Measurements from ENCODE around the gene TIPIN. TPM values are rescaled to one million over a fixed set of nuclear protein-coding genes. Genes with fewer than 3 reads are reported as not detected.

TIPIN gene, protein sequence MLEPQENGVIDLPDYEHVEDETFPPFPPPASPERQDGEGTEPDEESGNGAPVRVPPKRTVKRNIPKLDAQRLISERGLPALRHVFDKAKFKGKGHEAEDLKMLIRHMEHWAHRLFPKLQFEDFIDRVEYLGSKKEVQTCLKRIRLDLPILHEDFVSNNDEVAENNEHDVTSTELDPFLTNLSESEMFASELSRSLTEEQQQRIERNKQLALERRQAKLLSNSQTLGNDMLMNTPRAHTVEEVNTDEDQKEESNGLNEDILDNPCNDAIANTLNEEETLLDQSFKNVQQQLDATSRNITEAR
- 15.5 and 16.7 TPM in 2 replicates for total RNA-seq (2012; rRNA removed)

DNA sequence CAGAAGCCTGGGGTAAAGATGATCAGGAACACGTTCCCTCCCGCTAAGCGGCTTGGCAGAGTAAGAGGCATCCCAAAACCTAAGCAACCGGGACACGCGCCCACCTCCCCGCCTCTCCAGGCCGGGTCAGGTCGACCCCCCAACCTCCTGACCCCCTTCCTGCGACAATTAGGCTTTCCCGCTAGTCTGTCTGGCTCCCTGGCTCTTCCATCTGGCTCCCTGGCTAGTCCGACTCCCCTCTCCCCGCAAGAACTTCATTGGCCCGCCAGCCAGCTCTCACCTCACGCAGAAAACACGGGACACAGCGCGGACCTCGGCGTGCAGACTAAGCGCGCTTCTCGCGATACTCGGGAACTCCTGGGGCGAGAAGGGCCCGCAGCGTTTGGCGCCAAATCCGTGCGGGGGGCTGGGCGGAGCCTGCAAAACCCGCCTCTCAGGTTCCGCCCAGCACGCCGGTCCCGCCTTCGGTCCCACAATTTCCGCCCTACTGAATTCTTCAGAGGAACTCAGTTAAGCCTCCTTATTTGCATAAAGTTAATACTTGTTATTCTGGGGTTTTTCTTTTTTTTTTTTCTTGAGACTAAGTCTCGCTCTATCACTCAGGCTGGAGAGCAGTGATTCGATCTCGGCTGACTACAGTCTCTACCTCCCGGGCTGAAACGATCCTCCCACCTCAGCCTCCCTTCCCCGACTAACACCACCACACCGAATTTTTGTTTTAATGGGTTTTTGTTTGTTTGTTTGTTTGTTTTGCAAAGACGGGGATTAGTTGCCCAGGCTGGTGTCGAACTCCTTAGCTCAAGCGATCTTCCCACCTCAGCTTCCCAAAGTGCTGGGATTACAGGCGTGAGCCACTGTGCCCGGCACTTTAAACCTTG, at the start of gene TIPIN:
TIPIN (minus strand) TSS at position 327 of the 878 bp plus-strand sequence. CDS start 3,738 bp downstream, outside the sequence.
- Histone ChIP-seq H3K9ac (ENCODE audit: low read depth, low read length) (peak within 1 kb of the TSS; percentile 91), H3K9me3 (replicated peaks; ENCODE audit: low read length) (no peaks in the 10 kb centered on the region), H3K4me3 (ENCODE audit: low read length) (peak within 1 kb of the TSS; percentile 90), H3K36me3 (ENCODE audit: insufficient read depth, low read length) (no peaks in the 10 kb centered on the region), H3K4me1 (ENCODE audit: control insufficient read depth, insufficient read depth, low read length) (peaks cover 3% of the 10 kb centered on the region), H3K4me2 (ENCODE audit: low read length) (peak within 1 kb of the TSS; percentile 97), H3K27me3 (ENCODE audit: control insufficient read depth, insufficient read depth, low read length) (no peaks in the 10 kb centered on the region)

DNA sequence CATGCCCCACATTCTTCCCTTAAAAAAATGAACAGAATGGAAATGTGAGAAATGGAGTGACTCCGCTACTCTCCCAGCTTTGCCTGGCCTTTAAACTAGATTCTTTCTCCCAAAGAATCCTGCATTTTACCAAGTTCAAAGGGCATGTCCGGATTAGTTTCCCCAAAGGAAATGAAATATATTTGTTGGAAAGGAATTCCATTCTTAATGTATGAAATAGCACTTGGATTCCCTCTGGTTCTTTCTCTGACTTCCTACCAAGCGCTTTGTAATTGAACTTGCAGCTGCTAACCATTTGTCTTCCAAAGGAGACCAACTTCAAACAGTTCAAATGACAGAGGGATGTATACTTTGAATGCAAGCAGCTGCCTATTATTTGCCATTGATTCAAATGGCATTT, 49.1 kb upstream of the TIPIN start:
- peaks cover 36% of the 10 kb centered on the region for H3K4me1 ChIP-seq (ENCODE audit: control insufficient read depth, insufficient read depth, low read length)
- no peak overlapping the region for H3K4me3 ChIP-seq (ENCODE audit: low read length)
- H3K4me2 ChIP-seq (ENCODE audit: low read length) = peak overlapping the region; percentile 48
- H3K9ac ChIP-seq (ENCODE audit: low read depth, low read length) = peak overlapping the region; percentile 6
- H3K27me3 ChIP-seq (ENCODE audit: control insufficient read depth, insufficient read depth, low read length) = no peaks in the 10 kb centered on the region
- no peaks in the 10 kb centered on the region for H3K36me3 ChIP-seq (ENCODE audit: insufficient read depth, low read length)
- no peaks in the 10 kb centered on the region for H3K9me3 ChIP-seq (replicated peaks; ENCODE audit: low read length)

DNA sequence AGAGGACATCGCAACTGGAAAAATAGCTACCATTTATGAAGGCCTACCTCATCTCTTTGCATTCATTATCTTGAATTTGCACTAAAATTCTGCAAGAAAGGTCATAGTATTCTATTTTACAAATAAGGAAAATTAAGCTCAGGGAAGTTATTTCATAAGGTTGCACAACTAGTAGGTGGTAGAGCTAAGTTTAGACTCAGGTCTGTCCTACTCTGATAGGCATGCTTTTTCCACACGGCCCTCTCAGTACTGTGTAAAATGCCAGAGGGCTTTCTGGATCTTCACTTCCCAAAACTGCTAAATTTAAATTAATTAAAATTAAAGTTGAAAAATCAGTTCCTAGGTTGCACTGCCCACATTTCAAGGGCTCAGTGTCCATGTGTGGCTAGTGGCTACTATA, 48.5 kb upstream of the TIPIN start:
- peaks cover 42% of the 10 kb centered on the region for H3K4me1 ChIP-seq (ENCODE audit: control insufficient read depth, insufficient read depth, low read length)
- H3K4me3 ChIP-seq (ENCODE audit: low read length) = no peak overlapping the region
- H3K27me3 ChIP-seq (ENCODE audit: control insufficient read depth, insufficient read depth, low read length) = no peaks in the 10 kb centered on the region
- H3K4me2 ChIP-seq (ENCODE audit: low read length) = peak overlapping the region; percentile 48
- H3K9me3 ChIP-seq (replicated peaks; ENCODE audit: low read length) = no peaks in the 10 kb centered on the region
- H3K9ac ChIP-seq (ENCODE audit: low read depth, low read length) = peak overlapping the region; percentile 6
- no peaks in the 10 kb centered on the region for H3K36me3 ChIP-seq (ENCODE audit: insufficient read depth, low read length)

DNA sequence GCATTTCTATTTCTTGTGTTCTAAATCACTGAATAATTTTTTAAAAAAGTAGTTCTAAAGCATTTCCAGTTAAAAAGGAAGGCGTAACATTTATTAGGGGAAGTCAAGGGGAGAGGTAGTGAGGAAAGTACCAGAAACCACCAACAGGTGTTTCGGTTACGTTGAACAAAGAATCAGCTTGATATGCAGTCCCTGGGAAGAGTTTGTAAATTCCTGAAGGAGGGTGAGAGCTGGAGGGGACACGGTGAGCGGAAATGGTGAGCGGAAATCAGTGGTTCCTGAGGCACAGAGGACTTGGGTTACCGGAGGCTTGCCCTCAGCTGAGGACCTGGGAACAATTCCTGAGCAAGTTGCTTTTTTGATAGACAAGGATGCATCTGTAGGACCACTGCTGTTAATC, 48.0 kb upstream of the TIPIN start:
- Histone ChIP-seq H3K4me1 (ENCODE audit: control insufficient read depth, insufficient read depth, low read length) (peaks cover 44% of the 10 kb centered on the region), H3K9me3 (replicated peaks; ENCODE audit: low read length) (no peaks in the 10 kb centered on the region), H3K36me3 (ENCODE audit: insufficient read depth, low read length) (no peaks in the 10 kb centered on the region), H3K9ac (ENCODE audit: low read depth, low read length) (no peak overlapping the region), H3K4me3 (ENCODE audit: low read length) (no peak overlapping the region), H3K27me3 (ENCODE audit: control insufficient read depth, insufficient read depth, low read length) (no peaks in the 10 kb centered on the region), H3K4me2 (ENCODE audit: low read length) (no peak overlapping the region)

DNA sequence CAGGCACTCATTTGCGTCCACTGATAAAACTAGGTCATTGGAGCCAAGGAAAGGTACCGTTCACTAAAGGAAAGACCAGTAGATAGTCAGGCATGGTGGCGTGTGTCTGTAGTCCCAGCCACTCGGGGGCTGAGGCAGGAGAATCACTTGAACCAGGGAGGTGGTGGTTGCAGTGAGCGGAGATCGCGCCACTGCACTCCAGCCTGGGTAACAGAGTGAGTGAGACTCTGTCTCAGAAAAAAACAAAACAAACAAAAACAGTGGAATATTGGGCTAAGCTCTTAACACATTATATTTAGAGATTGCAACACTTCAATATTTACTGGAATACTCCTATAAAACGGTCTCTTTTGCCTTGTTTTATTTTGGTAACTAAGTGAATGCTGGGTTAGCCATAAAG, 47.6 kb upstream of the TIPIN start:
- Histone ChIP-seq H3K36me3 (ENCODE audit: insufficient read depth, low read length) (no peaks in the 10 kb centered on the region), H3K4me3 (ENCODE audit: low read length) (no peak overlapping the region), H3K4me1 (ENCODE audit: control insufficient read depth, insufficient read depth, low read length) (peaks cover 44% of the 10 kb centered on the region)

DNA sequence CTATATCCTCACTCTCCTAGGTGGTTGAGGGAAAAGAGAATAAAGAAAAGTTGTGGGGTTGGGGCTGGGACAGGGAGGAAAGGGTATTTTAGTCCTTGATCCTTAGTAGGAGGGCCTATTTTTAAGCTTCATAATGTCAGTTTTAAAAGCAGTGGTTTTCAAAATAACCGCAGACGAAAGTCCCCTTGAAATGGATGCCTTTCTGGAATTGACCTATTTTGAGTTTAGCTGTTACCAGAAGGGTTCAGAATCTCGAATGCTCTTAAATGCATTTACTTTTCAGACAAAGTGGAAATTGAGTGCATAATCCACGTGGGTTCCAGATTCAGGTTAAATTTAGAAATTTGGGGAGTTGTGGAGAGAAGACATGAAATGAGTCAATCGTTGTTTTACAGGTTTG, 46.8 kb upstream of the TIPIN start:
- no peaks in the 10 kb centered on the region for H3K9me3 ChIP-seq (replicated peaks; ENCODE audit: low read length)
- no peaks in the 10 kb centered on the region for H3K27me3 ChIP-seq (ENCODE audit: control insufficient read depth, insufficient read depth, low read length)
- peaks cover 44% of the 10 kb centered on the region for H3K4me1 ChIP-seq (ENCODE audit: control insufficient read depth, insufficient read depth, low read length)
- H3K4me3 ChIP-seq (ENCODE audit: low read length) = no peak overlapping the region
- H3K9ac ChIP-seq (ENCODE audit: low read depth, low read length) = no peak overlapping the region
- H3K4me2 ChIP-seq (ENCODE audit: low read length) = no peak overlapping the region
- H3K36me3 ChIP-seq (ENCODE audit: insufficient read depth, low read length) = no peaks in the 10 kb centered on the region

More for the DNA sequence above, 47.6 kb upstream of the TIPIN start:
- Histone ChIP-seq H3K9me3 (replicated peaks; ENCODE audit: low read length) (no peaks in the 10 kb centered on the region), H3K27me3 (ENCODE audit: control insufficient read depth, insufficient read depth, low read length) (no peaks in the 10 kb centered on the region), H3K9ac (ENCODE audit: low read depth, low read length) (no peak overlapping the region), H3K4me2 (ENCODE audit: low read length) (no peak overlapping the region)

DNA sequence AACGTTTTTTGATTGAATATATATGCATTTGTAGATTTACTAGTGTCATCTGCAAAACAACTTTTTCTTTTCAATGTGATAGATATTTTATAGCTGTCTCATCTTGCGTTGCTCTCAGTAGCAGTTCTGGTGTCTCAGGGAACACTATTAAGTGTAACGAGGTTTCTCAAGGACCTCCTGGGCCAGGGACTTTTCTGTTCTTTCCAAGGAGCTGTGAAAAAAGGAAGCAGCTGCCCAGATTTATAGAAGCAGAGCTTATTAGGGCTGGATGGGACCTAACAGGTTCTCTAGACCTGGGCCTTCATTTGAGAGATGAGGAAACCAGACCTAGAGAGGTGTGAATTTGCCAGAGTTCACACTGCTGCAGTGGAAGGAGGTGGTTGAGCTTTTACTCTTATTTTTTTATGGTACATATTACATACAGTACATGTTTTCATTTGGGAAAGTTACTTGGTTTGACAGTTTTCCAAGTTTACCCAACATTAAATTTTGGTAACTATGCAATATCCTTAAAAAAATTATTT, 46.3 kb upstream of the TIPIN start:
- H3K36me3 ChIP-seq (ENCODE audit: insufficient read depth, low read length) = no peaks in the 10 kb centered on the region
- H3K9ac ChIP-seq (ENCODE audit: low read depth, low read length) = no peak overlapping the region
- H3K4me2 ChIP-seq (ENCODE audit: low read length) = no peak overlapping the region
- H3K27me3 ChIP-seq (ENCODE audit: control insufficient read depth, insufficient read depth, low read length) = no peaks in the 10 kb centered on the region
- no peak overlapping the region for H3K4me3 ChIP-seq (ENCODE audit: low read length)
- H3K9me3 ChIP-seq (replicated peaks; ENCODE audit: low read length) = no peaks in the 10 kb centered on the region
- peaks cover 44% of the 10 kb centered on the region for H3K4me1 ChIP-seq (ENCODE audit: control insufficient read depth, insufficient read depth, low read length)

DNA sequence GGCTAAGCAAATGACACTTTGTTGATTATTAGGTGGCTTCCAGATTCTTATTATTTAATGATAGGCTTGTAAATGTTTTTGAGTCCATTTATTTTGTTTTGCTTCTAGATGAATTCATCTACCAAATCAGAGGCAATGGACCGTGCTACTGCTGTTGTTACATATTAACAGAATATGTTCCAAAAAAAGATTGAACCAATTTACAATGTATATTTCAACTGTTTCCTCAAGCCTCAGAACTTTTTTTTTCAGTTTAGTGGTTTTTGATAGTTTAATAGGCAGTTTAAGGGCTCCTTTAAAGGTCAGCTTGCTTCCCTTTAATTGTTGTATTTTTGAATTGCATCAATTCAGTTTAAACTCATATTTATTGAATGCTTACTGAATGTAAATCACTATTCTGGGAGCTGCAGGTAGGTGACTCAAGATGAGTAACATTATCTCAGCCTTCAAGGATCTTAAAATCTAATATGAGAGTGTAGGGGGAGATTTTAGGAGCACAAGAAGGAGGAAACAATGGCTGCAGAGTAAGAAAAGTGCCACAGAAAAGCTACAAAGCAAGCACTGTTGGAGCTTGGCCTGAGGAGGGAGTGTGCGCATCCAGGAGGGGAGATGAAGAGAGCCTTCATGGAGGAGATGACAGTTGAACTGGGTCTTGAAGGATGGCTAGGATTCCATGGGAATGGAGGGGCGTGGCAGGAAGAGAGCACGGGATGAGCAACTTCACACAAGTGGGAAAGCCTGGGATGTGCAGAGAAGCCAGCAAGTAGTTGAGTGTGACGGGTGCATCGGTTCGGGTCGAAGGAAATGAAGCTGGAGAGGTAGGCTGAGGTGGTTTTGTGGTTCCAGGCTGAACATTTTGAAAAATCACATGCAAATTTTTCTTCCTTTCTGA, 44.9 kb upstream of the TIPIN start:
- Histone ChIP-seq H3K4me1 (ENCODE audit: control insufficient read depth, insufficient read depth, low read length) (peaks cover 43% of the 10 kb centered on the region), H3K9ac (ENCODE audit: low read depth, low read length) (no peak overlapping the region), H3K36me3 (ENCODE audit: insufficient read depth, low read length) (peaks cover under 1% of the 10 kb centered on the region), H3K4me3 (ENCODE audit: low read length) (no peak overlapping the region), H3K4me2 (ENCODE audit: low read length) (peak overlapping the region; percentile 17), H3K9me3 (replicated peaks; ENCODE audit: low read length) (no peaks in the 10 kb centered on the region), H3K27me3 (ENCODE audit: control insufficient read depth, insufficient read depth, low read length) (no peaks in the 10 kb centered on the region)

DNA sequence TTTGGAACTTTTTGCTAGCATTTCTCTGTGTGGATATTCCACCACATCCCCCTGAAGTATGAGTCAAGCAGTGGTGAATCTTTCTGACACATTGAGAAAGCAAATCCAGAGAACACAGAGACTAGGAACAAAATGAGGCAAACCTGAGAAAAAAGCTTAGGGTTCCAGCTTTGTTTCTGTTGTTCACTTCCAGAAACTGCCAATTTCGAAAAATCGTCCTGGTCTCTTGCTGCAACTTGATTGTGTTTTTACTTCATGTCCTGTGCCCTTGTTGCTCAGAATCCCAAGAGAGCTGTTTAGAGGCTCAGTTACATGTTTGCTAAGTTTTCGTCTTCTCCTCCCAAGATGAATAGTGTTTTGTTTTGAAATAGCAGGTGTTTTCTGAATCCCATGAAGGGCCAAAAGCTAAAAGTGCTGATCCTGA, 43.9 kb upstream of the TIPIN start:
- Histone ChIP-seq H3K9me3 (replicated peaks; ENCODE audit: low read length) (no peaks in the 10 kb centered on the region), H3K4me3 (ENCODE audit: low read length) (peak overlapping the region; percentile 44), H3K4me2 (ENCODE audit: low read length) (peak overlapping the region; percentile 52), H3K4me1 (ENCODE audit: control insufficient read depth, insufficient read depth, low read length) (peaks cover 33% of the 10 kb centered on the region), H3K36me3 (ENCODE audit: insufficient read depth, low read length) (peaks cover 2% of the 10 kb centered on the region), H3K9ac (ENCODE audit: low read depth, low read length) (no peak overlapping the region), H3K27me3 (ENCODE audit: control insufficient read depth, insufficient read depth, low read length) (no peaks in the 10 kb centered on the region)

DNA sequence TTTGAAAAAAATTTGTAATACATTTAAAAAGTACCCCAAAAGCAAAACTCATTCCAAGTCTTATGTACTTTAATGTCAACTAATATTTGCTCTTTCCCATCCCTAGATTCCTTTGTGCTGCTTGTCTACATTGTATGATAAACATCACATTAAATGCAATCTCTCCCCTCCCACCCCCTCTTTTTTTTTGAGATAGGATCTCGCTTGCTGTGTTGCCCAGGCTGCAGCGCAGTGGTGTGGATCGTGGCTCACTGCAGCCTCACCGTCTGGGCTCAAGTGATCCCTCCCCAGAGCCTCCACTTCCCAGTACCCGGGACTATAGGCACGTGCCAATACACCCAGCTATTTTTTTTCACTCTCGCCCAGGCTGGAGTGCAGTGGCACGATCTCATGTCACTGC, 42.8 kb upstream of the TIPIN start:
- Histone ChIP-seq H3K4me3 (ENCODE audit: low read length) (no peak overlapping the region), H3K36me3 (ENCODE audit: insufficient read depth, low read length) (peaks cover 2% of the 10 kb centered on the region), H3K9ac (ENCODE audit: low read depth, low read length) (no peak overlapping the region), H3K27me3 (ENCODE audit: control insufficient read depth, insufficient read depth, low read length) (no peaks in the 10 kb centered on the region), H3K4me1 (ENCODE audit: control insufficient read depth, insufficient read depth, low read length) (peaks cover 23% of the 10 kb centered on the region), H3K9me3 (replicated peaks; ENCODE audit: low read length) (no peaks in the 10 kb centered on the region), H3K4me2 (ENCODE audit: low read length) (no peak overlapping the region)

DNA sequence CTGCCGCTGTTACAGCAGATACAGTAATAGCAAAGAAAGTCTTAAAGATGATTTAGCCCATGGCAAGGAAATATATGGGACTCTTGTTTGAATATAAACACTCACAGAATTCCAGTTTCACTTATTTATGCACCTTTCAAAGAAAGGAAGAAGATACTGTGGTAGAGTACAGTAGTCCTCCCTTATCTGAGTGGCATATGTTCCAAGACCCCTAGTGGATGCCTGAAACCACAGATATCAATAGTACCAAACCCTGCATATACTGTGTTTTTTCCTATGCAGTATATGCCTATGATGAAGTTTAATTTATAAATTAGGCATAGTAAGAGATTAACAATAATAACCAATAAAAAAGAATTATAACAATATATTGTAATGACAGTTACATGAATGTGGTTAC, 38.4 kb upstream of the TIPIN start:
- H3K36me3 ChIP-seq (ENCODE audit: insufficient read depth, low read length) = peaks cover 2% of the 10 kb centered on the region
- H3K9me3 ChIP-seq (replicated peaks; ENCODE audit: low read length) = no peaks in the 10 kb centered on the region
- no peak overlapping the region for H3K4me3 ChIP-seq (ENCODE audit: low read length)
- H3K9ac ChIP-seq (ENCODE audit: low read depth, low read length) = no peak overlapping the region
- no peaks in the 10 kb centered on the region for H3K27me3 ChIP-seq (ENCODE audit: control insufficient read depth, insufficient read depth, low read length)
- peaks cover 19% of the 10 kb centered on the region for H3K4me1 ChIP-seq (ENCODE audit: control insufficient read depth, insufficient read depth, low read length)
- no peak overlapping the region for H3K4me2 ChIP-seq (ENCODE audit: low read length)
